ENCODE measurements around the gene TCL1B.
"Not testable (repeated sequence)": the region's sequence is repeated elsewhere in the genome, so short reads cannot be mapped to it uniquely, and the experiment has no call there.

Gene TCL1B, protein sequence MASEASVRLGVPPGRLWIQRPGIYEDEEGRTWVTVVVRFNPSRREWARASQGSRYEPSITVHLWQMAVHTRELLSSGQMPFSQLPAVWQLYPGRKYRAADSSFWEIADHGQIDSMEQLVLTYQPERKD

DNA sequence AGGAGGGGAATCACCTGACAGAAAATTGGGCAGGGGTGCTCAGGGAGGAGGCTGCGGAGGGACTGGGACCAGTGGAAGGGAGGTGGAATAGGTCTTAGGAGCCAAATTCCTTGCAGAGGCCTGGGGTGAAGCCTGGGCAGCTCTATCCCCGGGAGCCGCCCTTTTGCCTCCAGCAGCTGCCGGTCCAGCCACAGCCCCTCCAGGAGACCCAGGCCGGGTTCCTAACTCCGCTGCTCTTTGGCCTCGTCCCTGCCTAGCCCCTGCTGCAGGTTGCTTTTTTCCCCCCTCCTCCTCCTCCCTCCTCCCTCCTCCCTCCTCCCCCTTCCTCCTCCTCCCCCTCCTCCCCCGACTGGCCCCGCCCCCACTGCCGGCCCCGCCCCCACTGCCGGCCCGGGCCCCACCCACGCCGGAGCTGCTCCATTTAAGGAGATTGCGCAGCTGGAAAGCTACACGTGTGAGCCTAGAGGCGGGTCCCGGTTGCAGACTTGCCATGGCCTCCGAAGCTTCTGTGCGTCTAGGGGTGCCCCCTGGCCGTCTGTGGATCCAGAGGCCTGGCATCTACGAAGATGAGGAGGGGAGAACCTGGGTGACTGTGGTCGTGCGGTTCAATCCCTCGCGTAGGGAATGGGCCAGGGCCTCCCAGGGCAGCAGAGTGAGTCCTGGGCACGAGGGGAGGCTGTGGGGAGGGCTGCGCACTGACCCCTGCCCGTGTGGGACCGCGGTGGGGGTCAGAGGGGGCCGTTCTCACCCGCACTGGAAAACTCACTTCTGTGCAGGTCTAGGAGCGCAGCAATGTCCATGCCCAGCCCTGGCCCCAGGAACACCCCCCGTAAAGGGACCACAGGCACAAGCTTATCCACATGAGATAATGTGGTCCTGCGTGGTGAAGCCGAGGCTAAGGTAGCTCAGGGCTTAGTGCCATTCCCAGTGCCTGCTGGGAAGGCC, at the start of gene TCL1B:
TCL1B (plus strand) TSS at position 449 of the 945 bp plus-strand sequence; CDS start at position 491, 42 bp downstream.
- no peak for DNase-seq (ENCODE audit: low spot score)

DNA sequence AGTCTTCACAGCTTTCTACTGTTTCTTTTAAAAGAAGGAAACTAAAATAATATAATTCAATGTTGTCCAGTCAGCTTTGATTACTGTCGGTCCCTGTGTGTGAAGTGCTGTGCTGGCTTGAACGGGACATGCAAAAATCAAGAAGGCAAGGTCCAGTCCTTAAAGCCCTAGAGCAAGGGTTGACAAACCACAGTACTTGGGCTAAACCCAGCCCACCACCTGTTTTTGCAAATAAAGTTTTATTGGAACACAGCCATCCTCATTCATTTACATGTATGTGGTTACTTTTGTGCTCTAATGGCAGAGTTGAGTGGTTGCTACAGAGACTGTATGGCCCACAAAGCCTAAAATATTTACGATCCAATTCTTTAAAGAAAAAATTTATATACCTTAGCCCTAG, 41.2 kb upstream of the TCL1B start:
- no peak for DNase-seq (ENCODE audit: low spot score)

DNA sequence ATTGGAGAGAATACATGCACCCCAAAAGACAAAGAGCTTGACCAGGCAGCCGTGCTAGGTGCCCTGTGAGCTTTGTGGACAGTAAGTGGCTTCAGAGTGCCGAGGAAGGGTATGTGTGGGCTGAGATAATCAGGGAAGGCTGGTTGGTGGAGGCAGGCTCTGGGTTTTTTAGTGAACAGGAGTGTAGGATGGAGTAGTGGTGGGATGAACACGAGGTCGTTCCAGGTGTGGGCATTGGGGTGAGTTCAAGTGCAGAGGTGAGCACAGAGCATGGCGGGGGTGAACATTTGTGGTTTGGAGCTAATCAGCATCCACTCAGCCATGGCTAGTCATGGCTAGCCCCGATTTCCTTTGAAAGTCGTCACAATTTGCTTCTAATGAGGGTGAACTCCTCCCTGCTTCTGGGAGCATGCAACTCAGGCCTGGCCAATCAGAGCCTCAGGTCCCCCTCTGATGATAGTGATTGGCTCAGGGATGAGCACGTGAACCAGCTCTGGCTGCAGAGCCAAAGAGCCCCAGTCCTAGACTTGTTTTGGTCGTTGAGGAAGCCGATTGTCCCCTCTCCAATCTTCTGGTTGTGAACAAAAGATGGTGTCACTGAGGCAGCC, 40.7 kb upstream of the TCL1B start:
- no peak for DNase-seq (ENCODE audit: low spot score)

DNA sequence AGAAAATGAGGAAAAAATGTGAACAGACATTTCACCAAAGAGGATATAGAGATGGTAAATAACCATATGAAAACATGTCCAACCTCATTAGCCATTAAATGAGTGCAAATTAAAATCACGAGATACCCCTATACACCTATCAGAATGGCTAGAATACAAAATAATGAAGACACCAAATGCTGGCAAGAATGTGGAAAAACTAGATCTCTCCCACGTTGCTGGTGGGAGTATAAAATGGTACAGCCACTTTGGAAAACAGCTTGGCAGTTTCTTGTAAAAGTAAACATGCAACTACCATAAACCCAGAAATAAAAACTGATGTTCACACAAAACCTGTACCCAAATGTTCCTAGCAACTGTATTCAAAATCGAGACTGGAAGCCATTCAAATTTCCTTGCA, 38.3 kb upstream of the TCL1B start:
- no peak for DNase-seq (ENCODE audit: low spot score)

DNA sequence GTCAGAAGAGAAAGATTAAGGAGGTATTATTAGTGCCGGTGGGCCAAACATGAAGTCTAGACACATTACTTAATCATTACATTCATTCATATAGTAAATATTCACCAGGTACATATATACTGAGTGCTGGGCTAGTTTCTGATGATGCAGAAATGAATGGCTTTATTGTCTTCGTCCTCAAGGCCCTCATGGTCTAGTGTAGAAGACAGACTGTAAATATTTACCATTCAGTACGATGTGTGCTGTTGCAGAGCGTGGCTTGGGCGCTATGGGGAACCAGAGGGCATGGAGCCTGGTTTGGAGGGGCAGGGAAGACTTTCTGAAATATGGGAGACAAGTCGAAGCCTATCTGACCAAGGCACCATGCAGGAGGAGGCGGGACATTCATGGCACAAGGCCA, 37.0 kb upstream of the TCL1B start:
- no peak for DNase-seq (ENCODE audit: low spot score)

- no peak for DNase-seq (ENCODE audit: low spot score)
Measured at GRCh38 chr14:95651028-95651427, 35.2 kb upstream of the TCL1B start.

DNA sequence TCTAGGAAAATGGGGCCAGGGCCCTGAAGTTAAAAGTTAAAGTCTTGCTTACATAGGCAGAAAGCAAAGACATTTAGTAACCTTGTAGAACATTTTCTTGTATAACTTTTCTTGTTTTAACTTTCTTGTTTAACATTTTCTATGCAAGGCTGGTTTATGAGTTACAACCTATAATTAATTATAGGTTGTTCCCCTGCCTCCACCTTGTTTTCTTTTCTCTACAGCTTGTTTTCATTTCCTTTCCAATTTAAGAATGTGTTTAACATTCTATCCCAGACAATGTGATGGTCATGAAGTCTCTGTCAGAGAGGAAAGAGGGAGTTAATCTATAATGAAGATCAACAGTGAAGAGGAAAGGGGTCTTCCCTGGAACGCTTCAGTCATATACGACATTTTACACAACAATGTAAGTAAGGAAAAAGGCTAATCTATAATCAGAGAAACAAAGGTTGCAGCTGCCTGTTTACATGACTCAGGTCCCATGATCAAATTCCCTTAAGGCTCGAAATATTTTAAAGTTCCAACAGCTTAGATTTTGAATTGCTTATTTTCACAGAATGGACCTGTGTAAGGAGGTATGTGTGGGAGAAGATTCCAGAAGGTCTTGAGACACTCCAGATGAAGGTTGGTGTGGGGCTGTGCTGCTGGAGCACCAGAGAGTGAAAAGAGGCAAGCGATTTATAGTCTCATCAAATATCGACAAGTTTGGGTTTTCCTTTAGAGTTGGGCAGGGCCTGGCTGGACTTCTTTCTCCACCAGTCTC, 34.2 kb upstream of the TCL1B start:
- no peak for DNase-seq (ENCODE audit: low spot score)

DNA sequence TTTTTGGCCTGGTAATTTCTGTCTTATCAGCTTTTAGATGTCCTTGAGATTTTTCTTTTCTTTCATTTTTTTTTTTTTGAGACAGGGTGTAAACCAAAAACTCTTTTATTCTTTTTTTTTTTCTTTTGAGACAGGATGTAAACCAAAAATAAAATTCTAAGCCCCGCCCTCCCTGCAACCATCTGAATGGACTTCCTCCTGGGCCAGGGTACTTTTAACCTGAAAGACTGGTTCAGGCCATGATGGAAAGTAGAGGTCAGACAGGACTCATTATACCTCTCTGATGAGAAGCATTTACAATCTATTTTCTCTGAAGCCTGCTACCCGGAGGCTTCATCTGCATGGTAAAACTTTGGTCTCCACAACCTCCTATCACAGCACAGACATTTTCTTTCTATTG, 33.5 kb upstream of the TCL1B start:
- DNase-seq (ENCODE audit: low spot score), result no peak

- DNase-seq (ENCODE audit: low spot score), result no peak
Measured at GRCh38 chr14:95655461-95655860, 30.8 kb upstream of the TCL1B start.

- no peak for DNase-seq (ENCODE audit: low spot score)
Measured at GRCh38 chr14:95656634-95657033, 29.6 kb upstream of the TCL1B start.

- no peak for DNase-seq (ENCODE audit: low spot score)
Measured at GRCh38 chr14:95657454-95657853, 28.8 kb upstream of the TCL1B start.

GRCh38 chr14:95659293-95659989, 26.8 kb upstream of the TCL1B start:
- peak; percentile 10 for DNase-seq (ENCODE audit: low spot score)

DNA sequence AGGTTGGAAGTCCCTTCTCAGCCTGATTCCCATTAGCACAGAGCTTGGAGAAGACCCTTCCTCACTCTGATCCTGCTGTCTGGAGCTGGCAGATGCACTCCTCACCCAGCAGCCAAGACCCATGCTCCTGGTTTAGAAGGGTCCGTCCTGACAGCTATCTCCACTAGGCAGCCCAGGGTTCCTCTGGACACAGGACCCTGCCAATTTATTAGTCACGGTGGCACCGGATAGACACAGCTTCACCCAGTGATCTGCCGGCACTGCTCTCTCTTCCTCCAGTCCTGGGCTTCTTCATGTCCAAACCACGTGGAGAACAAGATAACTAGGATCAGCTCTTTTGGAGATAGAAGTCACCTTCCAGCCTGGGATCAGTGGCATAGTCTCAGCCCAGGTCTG, 26.2 kb upstream of the TCL1B start:
- peak; percentile 8 for DNase-seq (ENCODE audit: low spot score)

- no peak for DNase-seq (ENCODE audit: low spot score)
Measured at GRCh38 chr14:95660651-95661515, 25.3 kb upstream of the TCL1B start.

DNA sequence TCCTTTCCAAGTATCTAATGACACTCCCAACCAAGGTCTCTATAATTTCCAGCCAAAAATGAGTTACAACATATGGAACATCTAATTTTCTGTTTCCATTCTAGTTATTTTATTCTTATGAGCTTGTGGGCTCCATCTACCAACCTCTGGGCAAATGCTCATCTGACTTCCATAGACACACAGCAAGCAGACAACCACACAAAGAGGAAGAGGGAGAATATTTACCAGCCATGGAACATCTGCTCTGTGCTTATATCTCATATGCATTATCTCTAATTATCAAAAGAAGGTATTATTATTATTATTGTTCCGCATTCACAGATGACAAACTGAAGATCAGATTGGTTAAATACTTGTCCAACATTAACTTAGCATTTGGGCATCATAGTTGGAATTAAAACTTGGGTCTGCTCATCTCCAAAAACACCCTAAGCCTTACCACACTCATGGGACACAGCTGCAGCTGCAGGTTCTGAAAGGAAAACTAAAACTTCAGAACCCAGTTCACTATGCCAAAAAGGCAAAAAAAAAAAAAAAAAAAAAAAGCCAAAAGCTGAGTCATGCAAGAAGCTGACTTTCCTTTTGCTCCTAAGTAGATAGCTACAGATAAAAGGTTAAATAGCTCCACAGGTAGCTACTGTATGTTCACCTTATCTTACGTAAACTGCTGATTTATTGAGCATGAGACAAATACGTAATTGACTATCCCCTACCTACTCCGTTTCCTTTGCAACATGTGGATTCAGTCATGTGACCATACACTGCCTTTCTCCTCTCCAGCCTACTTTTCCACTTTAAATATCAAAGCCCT, 23.6 kb upstream of the TCL1B start:
- no peak for DNase-seq (ENCODE audit: low spot score)

- DNase-seq (ENCODE audit: low spot score), result no peak
Measured at GRCh38 chr14:95663226-95663797, 22.9 kb upstream of the TCL1B start.

- DNase-seq (ENCODE audit: low spot score), result peak; percentile 77
Measured at GRCh38 chr14:95664066-95664465, 22.2 kb upstream of the TCL1B start.

DNA sequence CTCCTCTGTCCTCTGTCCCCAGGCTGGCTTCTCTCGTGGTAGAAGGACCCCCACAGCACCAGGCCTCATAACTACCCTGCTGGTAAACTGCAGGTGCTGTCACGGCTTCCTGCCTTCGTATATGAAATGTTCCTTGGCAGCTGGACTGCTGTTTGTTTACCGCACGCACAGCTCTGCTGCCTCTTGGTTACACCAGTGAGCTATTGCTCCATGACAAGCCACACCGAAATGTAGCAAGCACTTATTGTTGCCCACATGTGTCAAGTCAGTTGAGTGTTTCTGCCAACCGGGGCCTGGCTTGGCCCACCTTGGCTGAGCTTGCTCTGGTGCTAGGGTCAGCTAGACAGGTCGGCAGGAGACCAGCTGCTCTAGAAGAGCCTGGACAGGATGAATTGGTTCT, 21.7 kb upstream of the TCL1B start:
- no peak for DNase-seq (ENCODE audit: low spot score)

- DNase-seq (ENCODE audit: low spot score), result not testable (repeated sequence)
Measured at GRCh38 chr14:95665530-95665929, 20.7 kb upstream of the TCL1B start.

DNA sequence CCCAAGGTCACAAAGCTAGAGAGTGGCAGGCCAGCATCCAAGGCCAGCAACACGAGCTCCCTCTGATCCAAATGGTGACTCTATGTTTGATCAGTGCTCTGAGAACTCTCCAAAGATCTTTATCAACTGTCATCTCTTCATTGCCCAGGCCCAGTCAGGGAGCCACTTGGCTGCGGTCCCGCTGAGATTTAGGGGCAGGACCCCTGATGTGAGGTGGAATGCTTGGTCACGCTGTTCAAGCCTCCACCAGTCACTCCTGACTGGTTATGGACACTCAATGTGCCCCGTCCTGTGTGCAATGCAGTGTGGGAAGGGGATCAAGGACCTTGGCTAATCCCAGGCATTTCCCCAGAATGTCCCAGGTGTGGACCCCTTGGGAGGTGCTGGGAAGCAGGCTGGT, 19.8 kb upstream of the TCL1B start:
- no peak for DNase-seq (ENCODE audit: low spot score)
